Keratinocyte (primary cell): ENCODE data around the gene QRICH1.

ENCODE experiments used
- CTCF ChIP-seq, 3 experiments: IDR thresholded peaks in 1 of 3; conservative IDR thresholded peaks in 1 of 3; optimal IDR thresholded peaks in 1 of 3; 2 replicates in 2 of 3; 3 replicates in 1 of 3; pipeline versions ENCODE3 to v1.5.1; 2011; ENCODE audit warnings: low read length in 3 of 3, mild to moderate bottlenecking in 3 of 3, moderate library complexity in 2 of 3, control low read depth in 1 of 3, inconsistent platforms in 1 of 3; ENCODE audit not compliant: insufficient read depth in 2 of 3; ENCODE audit errors: extremely low read depth in 1 of 3
- EZH2 ChIP-seq: IDR thresholded peaks from one replicate; pipeline ENCODE4 v1.6.1; 2012; ENCODE audit warnings: inconsistent platforms, mild to moderate bottlenecking, low read length, moderate library complexity

GRCh38 chr3:49079270-49079669, 14.6 kb downstream of the QRICH1 start:
- TF ChIP-seq CTCF (optimal IDR thresholded peaks at IDR 0.05 in 1 of 3, IDR thresholded peaks at IDR 0.05 in 1 of 3, conservative IDR thresholded peaks at IDR 0.05 in 1 of 3; ENCODE audit: extremely low read depth in 1 of 3, insufficient read depth in 2 of 3, low read length in 3 of 3) (no peak), EZH2 (no peak)
